Esophagus muscularis mucosa (tissue), 4 donors: Measurements from ENCODE around the gene CAPN10. TPM values are rescaled to one million over a fixed set of nuclear protein-coding genes. Genes with fewer than 3 reads are reported as not detected.

Experiments used
- DNase-seq: peaks from one replicate; pipeline ENCODE4 v3.0.0-alpha.2; 2017; ENCODE audit errors: extremely low spot score
- H3K27ac ChIP-seq, 4 donors: fragments of 200-600 bp; sonication (generic); replicated peaks in 1 of 4; 1 replicate in 3 of 4; 2 replicates in 1 of 4; pipeline ENCODE4 v1.5.1; 2016 to 2019; ENCODE audit warnings: mild to moderate bottlenecking in 1 of 4
- H3K27me3 ChIP-seq, 4 donors: fragments of 200-600 bp; sonication (generic); one replicate each; pipeline versions ENCODE4 v1.5.1 to v1.6.0; 2016 to 2019
- H3K36me3 ChIP-seq, 4 donors: fragments of 200-600 bp; sonication (generic); one replicate each; pipeline ENCODE4 v1.5.1; 2016 to 2019
- H3K4me1 ChIP-seq, 4 donors: fragments of 200-600 bp; sonication (generic); one replicate each; pipeline ENCODE4 v1.5.1; 2016 to 2019
- H3K4me3 ChIP-seq, 4 donors: fragments of 200-600 bp; sonication (generic); 1 replicate in 2 of 4; 2 replicates in 2 of 4; pipeline ENCODE4 v1.5.1; 2016 to 2019; ENCODE audit warnings: mild to moderate bottlenecking in 4 of 4, moderate library complexity in 1 of 4
- H3K9me3 ChIP-seq, 4 donors: fragments of 200-600 bp; sonication (generic); 1 replicate in 3 of 4; 2 replicates in 1 of 4; pipeline ENCODE4 v1.5.1; 2016 to 2019
- EP300 ChIP-seq: sonication (generic); formaldehyde crosslinking; IDR thresholded peaks from one replicate; pipeline ENCODE4 v1.6.1; 2017; ENCODE audit warnings: antibody characterized with exemption
- POLR2A ChIP-seq: fragments of 450-650 bp; IDR thresholded peaks from one replicate; pipeline ENCODE4 v1.6.1; 2017; ENCODE audit warnings: antibody characterized with exemption, moderate library complexity, mild to moderate bottlenecking, low read depth
- POLR2AphosphoS5 ChIP-seq, 2 donors: sonication (generic); formaldehyde crosslinking; IDR thresholded peaks; one replicate each; pipeline ENCODE4 v1.6.1; 2017; ENCODE audit warnings: antibody characterized with exemption in 2 of 2
- WGBS: methylation state at CpG from one replicate; pipeline ENCODE4 v1.1.5; 2018; 5-methylcytosine and 5-hydroxymethylcytosine counted together
- intact Hi-C: fragments of 100-400 bp; cut with DNase I; formaldehyde crosslinking; loops from one replicate; pipeline ENCODE4 v1.15.1; 2023
- total RNA-seq, 4 donors: library from RNA; depleted of rRNA; stranded (reverse); fragments of >200 nt; gene quantifications; one replicate each; pipeline versions ENCODE4 v1.1.0 to v1.2.1, GENCODE V29; 2016
- TF ChIP-seq, protein P1 (sequence below), 3 experiments: fragments of 200-600 bp in 2 of 3; fragments of 450-650 bp in 1 of 3; sonication (generic) in 2 of 3; IDR thresholded peaks; one replicate each; pipeline ENCODE4 v1.5.1; 2017 to 2019; ENCODE audit warnings: antibody characterized with exemption in 3 of 3, mild to moderate bottlenecking in 2 of 3, moderate library complexity in 1 of 3

CAPN10 gene
- total RNA-seq, 4 donors from 2014 or later, result 16.7 to 29.2 (median 19.6) TPM

DNA sequence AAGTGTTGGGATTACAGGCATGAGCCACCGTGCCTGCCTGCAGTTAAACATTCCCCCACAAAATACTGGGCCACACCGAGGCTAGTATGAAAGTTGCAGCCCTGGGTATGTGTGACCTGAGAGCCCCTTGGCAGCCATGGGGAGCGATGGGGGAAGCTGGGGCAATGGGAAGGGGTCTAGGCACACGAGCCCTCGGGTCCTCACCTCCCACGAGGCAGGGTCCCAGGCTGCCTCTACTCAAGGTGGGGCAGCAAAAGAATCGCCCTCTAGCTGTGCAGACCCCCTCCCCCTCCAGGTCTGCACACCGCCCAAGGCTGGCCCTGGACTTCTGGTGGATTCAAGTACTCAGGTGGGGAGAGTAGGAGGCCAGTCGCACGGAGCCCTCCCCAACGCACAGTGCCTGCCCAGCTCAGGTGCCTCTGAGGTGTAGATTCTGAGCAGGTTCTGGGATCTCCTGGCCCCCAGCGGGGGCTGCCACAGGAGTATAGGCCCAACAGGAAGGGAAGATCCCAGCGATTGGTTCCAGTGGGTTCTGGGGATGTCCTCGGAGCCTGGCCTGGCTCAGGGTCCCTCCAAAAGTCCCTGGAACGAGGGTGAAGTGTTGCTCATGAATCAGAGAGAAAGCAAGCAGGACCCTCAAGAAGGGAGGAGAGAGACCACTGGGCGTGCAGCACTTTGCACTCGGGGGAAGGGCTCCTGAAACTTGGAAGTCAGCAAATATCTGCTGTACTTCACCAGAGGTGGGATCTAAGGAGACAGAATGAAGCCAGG lies 41.4 kb downstream of the CAPN10 start:
- WGBS, result 88% methylated on average over 9 of the region's 17 CpGs
- Histone ChIP-seq H3K9me3 (no peaks in the 10 kb centered on the region), H3K4me3 (no peak overlapping the region), H3K27ac (no peak overlapping the region), H3K27me3 (peaks cover 0 to 8% (median 0%) of the 10 kb centered on the region in 4 donors), H3K4me1 (peaks cover 0 to 9% (median 2%) of the 10 kb centered on the region in 4 donors), H3K36me3 (peaks cover 0 to 14% (median 3%) of the 10 kb centered on the region in 4 donors)
- no peak for DNase-seq
- TF ChIP-seq POLR2A, result no peak
- TF ChIP-seq POLR2AphosphoS5 (IDR thresholded peaks at IDR 0.05), result no peak
- intact Hi-C loops, result no loop called here

DNA sequence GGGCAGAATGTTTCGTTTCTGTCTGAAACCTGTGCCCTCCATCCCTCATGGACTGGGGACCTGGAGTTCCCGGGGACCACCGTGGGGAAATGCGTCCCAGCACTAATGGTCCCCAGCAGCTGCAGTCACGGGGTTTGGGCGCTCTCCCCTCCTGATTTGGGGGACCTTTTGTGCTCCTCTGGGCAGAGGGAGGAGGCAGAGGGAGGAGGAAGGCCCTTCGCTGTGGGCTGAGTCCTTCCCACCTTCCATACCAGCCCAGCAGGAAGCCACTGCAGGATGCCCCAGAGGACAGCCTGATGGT lies 41.9 kb downstream of the CAPN10 start:
- Histone ChIP-seq H3K27ac (no peak overlapping the region), H3K36me3 (peaks cover 0 to 14% (median 3%) of the 10 kb centered on the region in 4 donors), H3K4me3 (no peak overlapping the region), H3K4me1 (peaks cover 0 to 9% (median 2%) of the 10 kb centered on the region in 4 donors), H3K27me3 (peaks cover 0 to 8% (median 0%) of the 10 kb centered on the region in 4 donors), H3K9me3 (peaks cover 0 to 2% (median under 1%) of the 10 kb centered on the region in 4 donors)
- no peak for DNase-seq
- TF ChIP-seq, protein P1, sequence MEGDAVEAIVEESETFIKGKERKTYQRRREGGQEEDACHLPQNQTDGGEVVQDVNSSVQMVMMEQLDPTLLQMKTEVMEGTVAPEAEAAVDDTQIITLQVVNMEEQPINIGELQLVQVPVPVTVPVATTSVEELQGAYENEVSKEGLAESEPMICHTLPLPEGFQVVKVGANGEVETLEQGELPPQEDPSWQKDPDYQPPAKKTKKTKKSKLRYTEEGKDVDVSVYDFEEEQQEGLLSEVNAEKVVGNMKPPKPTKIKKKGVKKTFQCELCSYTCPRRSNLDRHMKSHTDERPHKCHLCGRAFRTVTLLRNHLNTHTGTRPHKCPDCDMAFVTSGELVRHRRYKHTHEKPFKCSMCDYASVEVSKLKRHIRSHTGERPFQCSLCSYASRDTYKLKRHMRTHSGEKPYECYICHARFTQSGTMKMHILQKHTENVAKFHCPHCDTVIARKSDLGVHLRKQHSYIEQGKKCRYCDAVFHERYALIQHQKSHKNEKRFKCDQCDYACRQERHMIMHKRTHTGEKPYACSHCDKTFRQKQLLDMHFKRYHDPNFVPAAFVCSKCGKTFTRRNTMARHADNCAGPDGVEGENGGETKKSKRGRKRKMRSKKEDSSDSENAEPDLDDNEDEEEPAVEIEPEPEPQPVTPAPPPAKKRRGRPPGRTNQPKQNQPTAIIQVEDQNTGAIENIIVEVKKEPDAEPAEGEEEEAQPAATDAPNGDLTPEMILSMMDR (IDR thresholded peaks at IDR 0.05), result no peak
- TF ChIP-seq EP300, result no peak
- 93% methylated on average over 7 of the region's 7 CpGs for WGBS
- intact Hi-C loops, result no loop called here

DNA sequence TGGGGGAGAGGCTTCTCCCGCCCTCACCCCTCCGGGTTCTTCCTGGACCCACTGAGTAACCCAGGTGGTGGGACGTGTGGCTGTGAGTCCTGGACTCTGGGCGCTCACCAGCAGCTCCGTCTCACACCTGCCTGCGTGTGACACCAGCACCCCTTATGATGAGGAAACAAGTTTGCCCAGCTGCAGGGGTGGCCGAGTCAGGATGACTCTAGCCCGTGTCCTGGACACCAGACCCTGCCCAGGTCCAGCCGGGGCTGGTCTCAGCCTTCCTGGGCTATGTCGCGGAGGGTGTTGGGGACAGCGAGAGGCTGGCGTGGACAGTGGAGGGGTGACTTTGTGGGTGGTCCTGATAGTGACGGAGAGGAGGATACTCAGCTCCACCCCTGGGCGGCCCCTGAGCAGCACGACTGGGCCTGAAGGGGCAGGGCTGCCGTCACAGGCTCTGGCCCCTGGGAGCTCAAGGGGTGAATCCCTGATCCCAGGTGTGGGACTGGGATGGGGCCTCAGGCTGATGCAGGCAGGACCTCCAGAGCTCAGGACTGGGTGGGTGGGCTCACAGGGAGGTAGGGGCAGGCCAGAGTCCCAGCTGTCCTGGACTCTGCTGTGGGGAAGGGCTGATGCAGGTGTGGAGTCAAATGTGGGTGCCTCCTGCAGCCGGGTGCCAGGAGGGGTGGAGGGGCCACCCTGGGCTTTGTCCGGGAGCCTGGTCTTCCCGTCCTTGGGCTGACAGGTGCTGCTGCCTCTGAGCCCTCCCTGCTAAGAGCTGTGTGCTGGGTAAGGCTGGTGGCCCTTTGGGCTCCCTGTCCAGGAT lies 42.5 kb downstream of the CAPN10 start:
- Histone ChIP-seq H3K4me1 (peaks cover 0 to 9% (median 2%) of the 10 kb centered on the region in 4 donors), H3K27ac (no peak overlapping the region), H3K36me3 (peaks cover 0 to 14% (median 3%) of the 10 kb centered on the region in 4 donors), H3K9me3 (peaks cover 0 to 7% (median 5%) of the 10 kb centered on the region in 4 donors), H3K4me3 (no peak overlapping the region), H3K27me3 (peaks cover 0 to 8% (median 0%) of the 10 kb centered on the region in 4 donors)
- intact Hi-C loops, result no loop called here
- DNase-seq, result no peak
- TF ChIP-seq POLR2A (no peak), POLR2AphosphoS5 (IDR thresholded peaks at IDR 0.05) (no peak), EP300 (no peak)
- TF ChIP-seq, protein P1 (IDR thresholded peaks at IDR 0.05), result no peak
- 71% methylated on average over 14 of the region's 20 CpGs for WGBS

DNA sequence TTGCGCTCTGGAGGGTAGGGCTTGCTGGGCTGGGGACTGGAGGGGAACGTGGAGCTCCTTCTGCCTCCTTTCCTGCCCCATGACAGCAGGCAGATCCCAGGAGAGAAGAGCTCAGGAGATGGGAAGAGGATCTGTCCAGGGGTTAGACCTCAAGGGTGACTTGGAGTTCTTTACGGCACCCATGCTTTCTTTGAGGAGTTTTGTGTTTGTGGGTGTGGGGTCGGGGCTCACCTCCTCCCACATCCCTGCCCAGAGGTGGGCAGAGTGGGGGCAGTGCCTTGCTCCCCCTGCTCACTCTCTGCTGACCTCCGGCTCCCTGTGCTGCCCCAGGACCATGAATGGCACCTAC lies 43.1 kb downstream of the CAPN10 start:
- 85% methylated on average over 4 of the region's 5 CpGs for WGBS
- intact Hi-C loops, result no loop called here
- peaks cover 0 to 9% (median 2%) of the 10 kb centered on the region in 4 donors for H3K4me1 ChIP-seq
- peaks cover 0 to 14% (median 3%) of the 10 kb centered on the region in 4 donors for H3K36me3 ChIP-seq
- H3K4me3 ChIP-seq, result no peak overlapping the region
- H3K27me3 ChIP-seq, result peaks cover 0 to 8% (median 0%) of the 10 kb centered on the region in 4 donors
- no peak for DNase-seq
- H3K27ac ChIP-seq, result no peak overlapping the region
- TF ChIP-seq, protein P1 (IDR thresholded peaks at IDR 0.05), result no peak
- no peak for TF ChIP-seq EP300
- TF ChIP-seq POLR2AphosphoS5 (IDR thresholded peaks at IDR 0.05), result no peak
- no peak for TF ChIP-seq POLR2A
- H3K9me3 ChIP-seq, result peaks cover 0 to 8% (median 6%) of the 10 kb centered on the region in 4 donors
